Colon (tissue), 2 donors: ENCODE measurements around the gene SHISA6.

Experiments used
- FAIRE-seq: peaks from 2 replicates; lab custom pipeline; 2012; peaks lifted over from hg19 to GRCh38; lab: Jason Lieb, UNC
- donor health status: control.
- donor health status: control.

The SHISA6 gene

GRCh38 chr17:11353601-11354000, 112.6 kb downstream of the SHISA6 start:
- FAIRE-seq: no peak

DNA sequence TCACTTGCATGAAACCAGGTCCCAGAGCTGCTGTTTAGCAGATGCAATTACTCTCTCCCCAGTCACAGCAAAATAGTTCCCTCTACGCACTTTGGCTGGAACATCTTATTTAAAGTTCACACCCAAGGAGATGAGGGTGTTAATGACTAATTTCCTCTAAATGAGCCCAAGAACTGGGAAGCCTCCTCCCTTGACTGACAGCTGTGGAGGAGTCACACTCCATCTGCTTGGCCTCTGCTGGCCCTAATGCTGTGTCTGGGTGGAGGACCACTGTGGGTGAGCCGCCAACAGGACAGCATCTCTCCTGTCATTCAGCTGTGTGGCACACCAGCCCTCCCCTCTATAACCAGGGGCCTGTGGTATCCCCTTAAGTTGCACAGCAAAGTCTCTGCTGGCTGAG, 115.4 kb downstream of the SHISA6 start:
- FAIRE-seq: no peak

DNA sequence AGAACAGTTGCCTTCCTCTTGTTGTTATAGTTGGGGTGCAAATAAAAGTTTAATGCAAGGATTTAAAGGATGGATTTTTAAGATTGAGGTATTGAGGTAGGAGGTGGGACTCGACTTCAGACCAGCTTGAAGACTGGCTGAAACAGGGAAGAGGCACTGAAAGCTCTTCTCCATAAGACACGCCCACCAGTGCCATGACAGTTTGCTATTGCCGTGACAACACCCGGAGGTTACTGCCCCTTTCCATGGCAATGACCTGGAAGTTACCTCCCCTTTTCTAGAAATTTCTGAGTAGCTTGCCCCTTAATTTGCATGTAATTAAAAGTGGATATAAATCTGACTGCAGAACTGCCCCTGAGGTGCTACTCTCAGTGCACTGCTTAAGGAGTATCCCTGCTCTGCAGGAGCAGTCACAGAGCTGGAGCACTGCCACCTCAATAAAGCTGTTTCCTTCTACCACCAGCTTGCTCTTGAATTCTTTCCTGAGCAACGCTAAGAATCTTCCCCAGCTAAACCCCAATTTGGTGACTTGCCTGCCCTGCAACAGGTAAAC, 122.6 kb downstream of the SHISA6 start:
- no peak for FAIRE-seq

DNA sequence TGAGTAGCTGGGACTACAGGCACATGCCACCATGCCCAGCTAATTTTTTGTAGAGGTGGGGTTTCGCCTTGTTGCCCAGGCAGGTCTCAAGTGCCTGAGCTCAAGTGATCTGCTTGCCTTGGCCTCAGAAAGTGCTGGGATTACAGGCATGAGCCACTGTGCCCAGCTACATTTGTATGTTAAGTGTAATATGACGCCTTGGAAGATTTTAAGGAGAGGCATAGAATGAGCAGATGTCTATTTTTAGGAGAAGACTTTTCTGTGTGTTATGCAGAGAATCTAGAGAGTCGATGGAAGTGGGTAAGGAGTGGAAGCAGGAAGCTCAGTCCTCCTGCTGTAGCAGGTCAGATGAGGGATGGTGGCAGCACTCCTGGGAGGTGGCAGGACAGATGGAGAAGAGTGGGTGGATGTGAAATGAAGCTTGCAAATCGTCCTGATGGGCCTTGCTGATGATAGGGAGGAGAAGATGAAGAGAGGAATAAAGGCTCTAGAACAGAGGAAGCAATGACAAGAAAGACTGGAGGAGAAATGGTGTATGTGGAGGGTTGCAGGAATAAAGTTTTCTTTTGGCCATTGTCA, 125.3 kb downstream of the SHISA6 start:
- FAIRE-seq: no peak

GRCh38 chr17:11369575-11369974, 128.6 kb downstream of the SHISA6 start:
- FAIRE-seq: no peak

DNA sequence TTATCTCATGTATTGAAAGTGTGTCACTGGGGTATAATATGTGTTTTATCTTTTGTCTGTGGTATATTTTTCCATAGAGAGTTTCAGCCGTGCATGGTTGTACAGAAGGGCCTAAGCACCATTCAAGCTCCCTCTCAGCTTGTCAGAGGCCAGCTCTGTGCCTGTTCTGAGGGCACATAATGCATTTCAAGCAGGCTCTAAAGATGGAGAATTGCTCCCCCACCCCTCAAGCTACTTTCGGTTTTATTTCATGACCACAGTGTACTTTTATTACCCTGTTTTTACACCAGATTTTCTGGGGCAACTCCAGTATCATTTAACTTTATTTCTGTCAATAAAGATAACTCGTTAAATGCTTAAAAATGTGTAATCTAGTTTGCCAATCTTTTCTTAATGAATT, 131.7 kb downstream of the SHISA6 start:
- no peak for FAIRE-seq

GRCh38 chr17:11378506-11378905, 137.5 kb downstream of the SHISA6 start:
- no peak for FAIRE-seq

- no peak for FAIRE-seq
Measured at GRCh38 chr17:11380761-11381160, 139.7 kb downstream of the SHISA6 start.

GRCh38 chr17:11383157-11383556, 142.1 kb downstream of the SHISA6 start:
- FAIRE-seq: no peak

DNA sequence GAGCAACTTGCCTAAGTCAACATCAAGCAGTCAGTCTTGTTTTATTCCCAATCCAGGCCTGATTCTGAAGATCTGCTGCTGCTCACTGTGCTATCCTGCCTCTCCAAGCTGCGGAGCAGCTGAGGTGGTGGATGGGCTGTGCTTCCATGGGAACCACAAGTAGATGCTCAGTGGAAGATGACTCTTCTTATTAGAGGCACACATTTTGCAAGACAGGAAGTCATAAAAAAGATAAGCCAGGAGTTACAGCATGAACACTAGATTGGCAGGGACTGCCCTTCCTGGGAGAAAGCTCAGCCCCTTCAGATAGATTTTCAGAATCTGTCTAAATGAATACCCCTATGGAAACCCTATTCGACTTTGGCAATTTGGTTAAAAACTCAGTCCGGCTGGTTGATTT, 143.1 kb downstream of the SHISA6 start:
- no peak for FAIRE-seq

DNA sequence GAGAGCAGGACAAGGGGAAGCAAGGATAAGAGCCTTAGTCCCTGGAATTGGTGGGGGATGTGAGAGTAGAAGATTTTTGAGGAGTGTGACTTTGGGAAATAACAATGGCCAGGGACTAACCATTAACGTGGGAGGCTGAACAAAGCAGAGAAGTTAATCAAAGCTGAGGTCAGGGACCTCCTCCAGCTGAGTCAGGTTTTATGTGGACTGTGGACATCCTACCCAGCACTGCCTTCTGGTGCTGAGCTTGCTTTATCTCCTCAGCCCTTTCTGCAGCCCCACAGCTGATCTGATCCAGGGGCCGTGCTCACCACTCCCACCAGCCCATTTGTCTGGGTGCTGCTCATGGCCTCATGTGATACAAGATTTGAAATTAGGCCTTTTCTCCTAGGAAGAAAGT, 146.6 kb downstream of the SHISA6 start:
- no peak for FAIRE-seq

- no peak for FAIRE-seq
Measured at GRCh38 chr17:11388054-11388453, 147.0 kb downstream of the SHISA6 start.

- no peak for FAIRE-seq
Measured at GRCh38 chr17:11389583-11389982, 148.6 kb downstream of the SHISA6 start.

- FAIRE-seq: no peak
Measured at GRCh38 chr17:11391134-11391533, 150.1 kb downstream of the SHISA6 start.

DNA sequence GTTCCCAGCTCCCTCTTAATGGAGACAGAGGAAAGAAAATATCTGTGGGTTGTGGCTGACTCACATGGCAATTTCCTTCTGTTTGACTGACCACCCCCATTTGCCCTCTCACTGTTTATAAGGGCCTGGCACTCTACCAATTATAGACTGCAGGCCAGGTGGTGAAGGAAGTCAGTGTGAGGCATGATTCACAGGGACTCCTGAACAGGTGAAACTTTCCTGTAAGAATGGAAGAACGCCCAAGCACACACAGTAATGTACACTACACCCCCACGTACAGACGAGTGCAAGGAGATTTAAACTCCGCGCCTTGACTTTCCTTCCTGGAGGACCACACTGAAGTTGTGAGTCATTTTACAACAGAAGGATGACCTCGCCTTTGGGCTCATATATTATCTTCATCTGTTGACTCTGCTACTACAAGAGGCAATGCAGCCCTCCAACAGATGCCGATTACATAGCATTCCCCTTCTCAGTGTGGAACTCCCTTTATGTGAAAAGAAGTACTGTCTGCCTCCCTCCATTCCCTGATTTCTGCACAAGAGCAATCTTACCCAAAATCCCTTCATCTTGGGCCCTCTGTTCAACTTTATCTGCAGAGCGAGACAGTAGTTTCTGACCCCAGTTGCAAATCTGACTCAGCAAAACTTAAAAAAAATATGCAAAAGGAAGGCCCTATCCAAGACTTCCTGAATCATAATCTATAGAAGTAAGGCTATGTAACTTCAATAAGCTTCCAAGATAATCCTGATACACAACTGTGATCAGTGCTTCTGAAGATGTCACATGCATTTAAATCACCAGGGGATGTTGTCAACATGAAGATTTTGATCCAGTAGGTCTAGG, 163.6 kb downstream of the SHISA6 start:
- no peak for FAIRE-seq

- FAIRE-seq: no peak
Measured at GRCh38 chr17:11406716-11407115, 165.7 kb downstream of the SHISA6 start.

GRCh38 chr17:11412654-11413053, 171.6 kb downstream of the SHISA6 start:
- FAIRE-seq: no peak

GRCh38 chr17:11418342-11418741, 177.3 kb downstream of the SHISA6 start:
- FAIRE-seq: no peak

GRCh38 chr17:11430751-11431150, 189.7 kb downstream of the SHISA6 start:
- no peak for FAIRE-seq

- no peak for FAIRE-seq
Measured at GRCh38 chr17:11438673-11439072, 197.7 kb downstream of the SHISA6 start.

GRCh38 chr17:11441004-11441403, 200.0 kb downstream of the SHISA6 start:
- no peak for FAIRE-seq

DNA sequence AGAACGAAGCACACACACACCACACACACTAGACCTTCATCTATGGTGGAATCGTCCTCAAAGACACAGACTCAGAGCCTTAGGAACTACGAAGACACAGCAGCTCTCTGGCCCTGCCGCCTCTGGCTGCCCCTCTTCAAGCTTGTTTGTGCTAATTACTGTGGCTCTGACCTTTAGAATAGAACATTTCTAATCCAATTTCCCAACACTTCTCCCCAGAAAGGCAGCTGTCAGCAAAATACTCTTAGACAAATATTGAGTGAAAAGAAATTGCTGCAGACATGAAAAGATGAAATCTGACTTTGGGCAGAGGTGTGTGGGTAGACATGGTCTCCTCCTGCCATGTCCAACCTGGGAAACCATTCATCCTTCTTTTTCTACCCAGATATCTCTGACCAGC, 205.3 kb downstream of the SHISA6 start:
- FAIRE-seq: no peak

- FAIRE-seq: no peak
Measured at GRCh38 chr17:11454096-11454495, 213.1 kb downstream of the SHISA6 start.

GRCh38 chr17:11458279-11458678, 217.3 kb downstream of the SHISA6 start:
- FAIRE-seq: no peak
